HS-5 (cell line): ENCODE measurements around the gene DRAP1.
"Not testable (repeated sequence)": the region's sequence is repeated elsewhere in the genome, so short reads cannot be mapped to it uniquely, and the experiment has no call there.

Experiments
- DNase-seq: peaks from one replicate; pipeline ENCODE4 v3.0.0-alpha.2; 2012; ENCODE audit warnings: low read depth

DRAP1 gene

GRCh38 chr11:65886826-65887722, 32.2 kb upstream of the DRAP1 start:
- no peak for DNase-seq

DNA sequence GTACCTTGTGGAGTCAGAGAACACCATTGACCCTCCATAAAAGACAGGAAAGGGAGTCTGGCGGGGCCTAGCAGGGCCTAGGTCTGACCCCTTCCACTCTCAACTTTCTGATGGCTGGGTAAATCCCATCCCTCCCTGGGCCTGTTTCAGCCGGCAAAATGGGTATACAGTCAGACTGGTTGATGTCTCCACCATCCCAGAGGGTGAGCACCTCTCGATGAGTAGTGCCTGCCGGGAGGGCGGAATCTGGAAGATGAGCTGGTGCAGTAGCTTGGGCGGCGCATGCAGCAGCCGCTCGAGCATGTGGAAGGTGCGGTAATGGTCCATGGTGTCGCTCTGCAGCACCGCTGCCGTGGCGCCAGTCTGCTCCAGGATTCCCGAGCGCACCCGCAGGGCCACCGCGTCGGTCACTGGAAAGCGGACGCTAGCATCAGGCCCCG, 31.5 kb upstream of the DRAP1 start:
- no peak for DNase-seq

DNA sequence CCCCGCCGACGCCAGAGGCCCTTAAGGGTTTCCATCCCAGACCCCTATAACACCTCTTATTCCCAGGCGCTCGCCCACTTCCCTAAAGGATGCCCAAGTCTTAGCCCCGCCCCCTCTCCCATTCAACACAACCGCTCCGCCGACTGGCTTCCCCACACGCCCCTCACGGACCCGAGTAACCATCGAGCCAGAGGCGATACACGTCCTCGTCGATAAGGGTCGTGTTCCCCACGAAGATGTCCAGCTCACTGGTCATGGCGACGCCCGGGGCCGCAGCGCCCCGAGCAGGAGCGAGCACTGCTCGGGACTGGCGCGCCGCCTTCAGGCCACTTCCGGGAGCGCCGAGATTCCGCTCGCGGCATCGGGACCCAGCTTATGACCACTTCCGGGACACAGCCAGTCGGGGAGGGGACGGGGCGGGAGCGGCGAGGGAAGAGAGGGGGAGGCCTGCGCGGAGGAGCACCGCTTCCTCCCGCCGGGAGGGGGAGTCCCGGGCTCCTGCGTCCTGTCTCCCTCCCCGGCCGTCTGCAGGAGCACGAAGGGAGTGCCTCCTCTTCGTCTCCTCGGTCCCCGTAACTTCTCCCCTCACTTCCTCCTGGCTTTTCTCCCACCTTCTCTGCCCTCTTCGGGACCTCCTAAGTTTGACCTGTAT, 30.9 kb upstream of the DRAP1 start, which contains the start of gene FIBP:
Gene FIBP, minus strand, starts transcription at position 309 of the 652 bp plus-strand sequence. Its CDS starts 53 bp downstream, at position 256.
- DNase-seq, result peak; percentile 86

DNA sequence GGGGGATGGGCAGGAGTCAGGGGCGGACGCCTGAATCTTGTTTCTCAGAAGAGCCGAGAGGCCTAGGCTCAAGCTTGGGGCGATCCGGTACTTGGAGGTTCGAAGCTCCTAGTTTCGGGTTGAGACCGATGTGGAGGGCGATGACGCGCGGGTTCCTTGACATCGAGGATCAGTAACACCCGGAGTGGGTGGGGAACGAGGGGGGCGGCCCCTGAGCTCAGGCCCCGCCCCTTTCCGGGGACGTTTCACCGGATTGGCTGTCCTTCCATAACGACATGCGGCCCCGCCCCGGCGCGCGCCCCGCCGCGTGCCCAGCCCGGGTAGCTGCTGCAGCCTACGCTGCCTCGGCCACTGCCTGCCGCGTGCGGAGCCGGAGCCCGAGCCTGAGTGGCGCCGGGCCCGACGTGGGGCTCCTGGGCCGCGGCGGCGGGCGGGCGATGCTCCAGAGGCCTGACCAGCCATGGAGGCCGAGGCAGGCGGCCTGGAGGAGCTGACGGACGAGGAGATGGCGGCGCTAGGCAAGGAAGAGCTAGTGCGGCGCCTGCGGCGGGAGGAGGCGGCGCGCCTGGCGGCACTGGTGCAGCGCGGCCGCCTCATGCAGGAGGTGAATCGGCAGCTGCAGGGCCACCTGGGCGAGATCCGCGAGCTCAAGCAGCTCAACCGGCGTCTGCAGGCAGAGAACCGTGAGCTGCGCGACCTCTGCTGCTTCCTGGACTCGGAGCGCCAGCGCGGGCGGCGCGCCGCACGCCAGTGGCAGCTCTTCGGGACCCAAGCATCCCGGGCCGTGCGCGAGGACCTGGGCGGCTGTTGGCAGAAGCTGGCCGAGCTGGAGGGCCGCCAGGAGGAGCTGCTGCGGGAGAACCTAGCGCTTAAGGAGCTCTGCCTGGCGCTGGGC, 28.7 kb upstream of the DRAP1 start, which contains the start of gene CCDC85B:
Gene CCDC85B, plus strand, starts transcription at position 350 of the 895 bp plus-strand sequence. Its CDS starts 111 bp downstream, at position 461.
- peak; percentile 87 for DNase-seq

- DNase-seq, result no peak
Measured at GRCh38 chr11:65891219-65892136, 27.7 kb upstream of the DRAP1 start.

DNA sequence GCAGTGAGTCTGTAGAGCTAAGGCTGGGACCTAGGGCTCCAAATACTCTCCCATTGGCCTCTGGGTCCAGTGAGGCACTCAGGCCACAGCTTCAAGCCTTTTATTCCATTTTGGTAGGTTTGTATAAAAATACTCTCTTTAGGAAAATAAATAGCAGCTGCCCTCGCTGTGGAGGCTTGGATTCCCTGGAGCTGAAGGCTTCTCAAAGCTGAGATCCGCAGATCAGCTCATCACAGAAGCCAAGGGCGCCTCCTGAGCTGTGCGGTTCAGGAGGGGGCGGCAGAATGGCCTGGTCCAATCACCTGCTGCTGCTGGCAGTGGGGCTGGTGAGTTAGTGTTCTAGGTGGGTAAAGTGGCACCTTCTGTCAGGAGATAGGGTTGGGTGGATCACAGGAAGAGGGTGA, 27.1 kb upstream of the DRAP1 start:
- DNase-seq, result not testable (repeated sequence)

- no peak for DNase-seq
Measured at GRCh38 chr11:65892661-65893317, 26.4 kb upstream of the DRAP1 start.

DNA sequence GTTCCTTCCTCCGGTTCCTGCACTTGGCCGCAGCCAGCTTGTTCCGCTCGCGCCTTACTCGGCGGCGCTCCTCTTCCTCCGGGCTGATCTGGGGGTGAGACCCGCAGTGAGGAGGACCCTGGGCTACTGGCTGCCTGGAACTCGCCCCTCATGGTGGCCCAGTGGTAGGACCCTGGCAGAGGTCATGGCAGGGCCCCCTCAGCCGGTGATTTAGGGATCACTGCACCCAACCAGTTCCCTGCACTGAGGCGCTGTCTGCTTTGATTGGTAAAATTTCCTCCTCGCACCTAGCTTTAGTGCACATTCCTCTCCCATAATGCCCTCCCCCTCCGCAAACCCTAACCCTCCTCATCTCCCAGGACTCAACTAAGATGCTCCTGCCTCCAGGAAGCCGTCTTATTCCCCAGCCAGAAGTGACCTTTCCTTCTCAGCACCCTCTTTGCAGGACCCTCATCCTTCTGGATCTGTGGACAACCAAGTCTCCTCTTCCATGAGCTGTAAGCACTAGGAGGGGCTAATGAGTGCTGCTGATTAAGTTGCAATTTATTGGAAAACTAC, 25.1 kb upstream of the DRAP1 start:
- DNase-seq, result no peak

DNA sequence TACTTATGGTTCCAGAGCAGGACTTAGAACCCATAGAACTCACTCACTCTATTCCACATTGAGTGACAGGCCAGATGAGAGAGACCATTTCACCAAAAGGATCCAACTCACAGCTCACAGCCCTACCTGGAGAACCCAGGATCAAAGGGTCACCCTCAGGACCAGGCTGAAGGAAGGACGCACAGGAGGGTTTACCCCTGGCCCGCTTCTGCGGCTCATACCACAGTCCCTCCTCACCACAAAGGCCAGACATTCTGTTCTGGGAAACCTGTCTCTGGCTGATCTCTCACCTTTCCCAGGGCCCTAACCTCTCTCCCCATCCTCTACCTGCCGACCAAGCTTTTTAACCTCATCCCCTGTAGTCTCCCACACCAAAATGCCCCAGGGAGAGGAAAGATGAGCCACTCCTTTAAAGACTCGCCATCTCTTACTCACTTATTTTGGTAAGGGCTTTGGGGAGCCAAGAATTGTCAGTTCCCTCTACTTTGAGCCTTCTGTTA, 23.7 kb upstream of the DRAP1 start:
- no peak for DNase-seq

DNA sequence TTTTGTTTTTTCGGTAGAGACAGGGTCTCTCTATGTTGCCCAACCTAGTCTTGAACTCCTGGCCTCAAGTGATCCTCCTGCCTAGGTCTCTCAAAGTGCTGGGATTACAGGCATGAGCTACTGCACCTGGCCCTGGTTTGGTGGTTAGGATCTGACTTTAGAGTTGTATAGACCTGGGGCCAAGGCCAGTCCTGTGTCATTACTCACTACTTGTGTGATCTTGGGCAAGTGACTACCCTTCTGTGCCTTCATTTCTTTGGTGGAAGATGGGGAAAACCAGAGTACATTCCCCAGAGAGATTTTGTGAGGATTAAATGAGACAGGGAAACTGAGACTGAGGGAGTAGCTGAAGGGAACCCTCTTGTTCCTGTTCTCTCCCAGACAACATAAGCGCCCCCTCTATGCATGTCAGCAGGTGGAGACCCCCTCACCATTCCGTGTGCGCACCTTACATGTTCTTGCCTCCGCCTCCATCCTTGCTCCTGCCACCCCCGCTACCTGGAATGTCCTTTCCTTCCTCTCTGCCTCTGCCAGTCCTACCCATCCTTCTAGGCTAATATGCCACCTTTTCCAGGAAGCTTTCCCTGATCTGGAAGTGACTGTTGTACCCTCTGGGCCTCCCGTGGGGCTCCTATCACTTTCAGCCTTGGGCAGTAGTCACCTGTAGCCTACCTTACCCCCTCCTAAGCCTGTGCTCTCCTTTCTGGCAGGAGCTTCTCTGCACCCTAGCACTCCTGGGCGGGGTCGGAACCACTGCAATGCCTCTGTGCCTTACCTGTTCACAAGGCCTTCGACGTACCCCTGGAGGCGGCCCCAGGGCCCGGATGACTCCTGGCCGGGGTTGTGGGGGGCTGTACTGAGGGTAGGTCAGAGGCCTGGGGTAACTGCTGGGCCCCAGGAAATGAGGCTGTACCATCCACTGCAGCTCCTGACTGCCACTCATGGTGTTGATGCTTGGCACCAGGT, 22.9 kb upstream of the DRAP1 start:
- DNase-seq, result no peak

DNA sequence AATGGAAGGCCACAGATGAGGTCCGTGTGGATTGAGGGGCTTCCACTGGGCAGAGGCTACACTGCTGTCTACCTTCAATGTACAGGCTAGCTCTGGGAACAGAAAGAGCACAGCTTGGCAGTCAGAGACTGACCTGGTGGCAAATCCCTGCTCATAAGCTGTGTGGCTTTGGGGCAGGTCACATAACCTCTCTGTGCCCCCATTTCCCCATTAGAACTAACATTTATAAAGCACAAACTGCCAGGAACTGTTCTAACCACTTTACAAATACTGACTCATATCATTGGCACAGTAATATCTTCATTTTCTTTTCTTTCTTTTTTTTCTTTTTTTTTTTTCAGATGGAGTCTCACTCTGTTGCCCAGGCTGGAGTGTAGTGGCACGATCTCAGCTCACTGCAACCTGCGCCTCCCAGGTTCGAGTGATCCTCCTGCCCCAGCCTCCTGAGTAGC, 22.2 kb upstream of the DRAP1 start:
- DNase-seq, result no peak

DNA sequence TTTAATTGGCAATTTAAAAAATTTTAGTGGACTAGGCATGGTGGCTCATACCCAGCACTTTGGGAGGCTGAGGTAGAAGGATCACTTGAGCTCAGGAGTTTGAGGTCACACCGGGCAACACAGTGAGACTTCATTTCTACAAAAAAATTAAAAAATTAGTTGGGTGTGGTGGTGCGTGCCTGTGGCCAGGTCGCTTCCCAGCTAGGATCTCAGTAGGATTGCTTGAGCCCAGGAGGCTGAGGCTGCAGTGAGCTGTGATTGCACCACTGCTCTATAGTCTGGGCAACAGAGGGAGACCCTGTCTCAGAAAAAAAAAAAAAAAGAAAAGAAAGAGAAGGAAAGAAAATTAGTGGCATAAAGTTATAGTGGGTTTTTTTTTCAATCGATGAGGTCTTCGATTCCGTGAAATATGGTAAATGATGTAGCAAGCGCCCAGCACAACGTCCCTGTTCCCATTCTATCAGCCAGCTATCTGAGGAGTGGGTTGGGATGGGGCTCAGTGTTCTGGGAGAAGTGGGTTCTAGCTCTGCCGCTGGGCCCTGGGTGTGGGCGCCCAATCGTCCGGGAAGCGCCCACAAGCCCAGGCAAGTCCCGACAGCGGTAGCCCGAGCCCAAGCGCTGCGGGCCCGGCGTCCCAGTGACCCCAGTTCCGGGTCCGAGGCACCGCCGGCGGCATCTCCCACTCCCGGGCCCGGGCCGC, 20.4 kb upstream of the DRAP1 start:
- no peak for DNase-seq

- DNase-seq, result no peak
Measured at GRCh38 chr11:65899356-65900124, 19.7 kb upstream of the DRAP1 start.

DNA sequence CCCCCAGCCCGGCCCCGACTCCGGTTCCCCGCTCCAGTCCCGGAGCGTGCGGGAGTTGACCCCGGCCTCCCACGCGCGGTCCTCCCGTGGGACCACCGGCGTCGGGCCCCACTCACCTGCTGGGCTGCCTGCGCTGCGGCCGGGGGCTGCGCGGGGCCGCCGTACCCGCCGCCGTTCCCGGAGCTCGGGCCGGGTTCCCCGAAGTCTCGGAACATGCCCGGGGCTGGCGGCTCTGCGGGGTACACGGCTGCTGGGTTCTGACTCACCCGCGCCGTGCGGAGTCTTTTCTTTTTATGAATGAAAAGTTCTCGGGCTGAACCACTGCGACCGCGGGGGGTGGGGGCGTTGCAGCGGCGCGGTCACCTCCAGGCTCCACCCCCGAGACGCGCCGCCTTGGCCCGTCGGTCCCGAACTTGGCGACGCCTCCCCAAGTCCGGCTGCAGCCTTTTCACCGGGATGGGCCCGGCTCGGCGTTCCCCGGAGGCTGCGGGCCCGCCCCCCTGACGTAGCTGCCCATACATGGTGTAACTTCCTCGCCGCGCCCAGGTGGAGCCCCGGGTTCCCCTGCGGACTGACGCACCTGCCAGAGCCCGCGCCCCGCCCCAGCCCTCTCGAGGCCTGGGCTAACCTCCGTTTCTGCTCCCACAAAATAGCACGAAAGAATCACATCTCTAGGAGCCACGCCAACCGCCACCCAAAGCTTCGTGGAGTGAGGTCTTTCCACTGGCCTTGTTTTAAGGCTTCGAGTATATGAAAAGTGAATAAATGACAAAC, 18.9 kb upstream of the DRAP1 start, which contains the start of gene FOSL1:
Gene FOSL1, minus strand, starts transcription at position 264 of the 774 bp plus-strand sequence. Its CDS starts 49 bp downstream, at position 215.
- DNase-seq, result peak; percentile 92

GRCh38 chr11:65900899-65901180, 18.4 kb upstream of the DRAP1 start:
- DNase-seq, result no peak

- DNase-seq, result peak; percentile 90
Measured at GRCh38 chr11:65903068-65903481, 16.2 kb upstream of the DRAP1 start.
